GM10266 (cell line): ENCODE results near the gene KMT2D.

ENCODE experiments used
- DNase-seq: peaks from one replicate; pipeline ENCODE4 v3.0.0; 2012; ENCODE audit errors: extremely low spot score
- TF ChIP-seq, protein P1 (sequence below): IDR thresholded peaks from 2 replicates; pipeline ENCODE4 v1.5.1; 2012; ENCODE audit warnings: mild to moderate bottlenecking, low read depth; ENCODE audit not compliant: control insufficient read depth, insufficient read depth; ENCODE audit errors: missing control alignments

The KMT2D gene, protein sequence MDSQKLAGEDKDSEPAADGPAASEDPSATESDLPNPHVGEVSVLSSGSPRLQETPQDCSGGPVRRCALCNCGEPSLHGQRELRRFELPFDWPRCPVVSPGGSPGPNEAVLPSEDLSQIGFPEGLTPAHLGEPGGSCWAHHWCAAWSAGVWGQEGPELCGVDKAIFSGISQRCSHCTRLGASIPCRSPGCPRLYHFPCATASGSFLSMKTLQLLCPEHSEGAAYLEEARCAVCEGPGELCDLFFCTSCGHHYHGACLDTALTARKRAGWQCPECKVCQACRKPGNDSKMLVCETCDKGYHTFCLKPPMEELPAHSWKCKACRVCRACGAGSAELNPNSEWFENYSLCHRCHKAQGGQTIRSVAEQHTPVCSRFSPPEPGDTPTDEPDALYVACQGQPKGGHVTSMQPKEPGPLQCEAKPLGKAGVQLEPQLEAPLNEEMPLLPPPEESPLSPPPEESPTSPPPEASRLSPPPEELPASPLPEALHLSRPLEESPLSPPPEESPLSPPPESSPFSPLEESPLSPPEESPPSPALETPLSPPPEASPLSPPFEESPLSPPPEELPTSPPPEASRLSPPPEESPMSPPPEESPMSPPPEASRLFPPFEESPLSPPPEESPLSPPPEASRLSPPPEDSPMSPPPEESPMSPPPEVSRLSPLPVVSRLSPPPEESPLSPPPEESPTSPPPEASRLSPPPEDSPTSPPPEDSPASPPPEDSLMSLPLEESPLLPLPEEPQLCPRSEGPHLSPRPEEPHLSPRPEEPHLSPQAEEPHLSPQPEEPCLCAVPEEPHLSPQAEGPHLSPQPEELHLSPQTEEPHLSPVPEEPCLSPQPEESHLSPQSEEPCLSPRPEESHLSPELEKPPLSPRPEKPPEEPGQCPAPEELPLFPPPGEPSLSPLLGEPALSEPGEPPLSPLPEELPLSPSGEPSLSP (N-terminal part only)

DNA sequence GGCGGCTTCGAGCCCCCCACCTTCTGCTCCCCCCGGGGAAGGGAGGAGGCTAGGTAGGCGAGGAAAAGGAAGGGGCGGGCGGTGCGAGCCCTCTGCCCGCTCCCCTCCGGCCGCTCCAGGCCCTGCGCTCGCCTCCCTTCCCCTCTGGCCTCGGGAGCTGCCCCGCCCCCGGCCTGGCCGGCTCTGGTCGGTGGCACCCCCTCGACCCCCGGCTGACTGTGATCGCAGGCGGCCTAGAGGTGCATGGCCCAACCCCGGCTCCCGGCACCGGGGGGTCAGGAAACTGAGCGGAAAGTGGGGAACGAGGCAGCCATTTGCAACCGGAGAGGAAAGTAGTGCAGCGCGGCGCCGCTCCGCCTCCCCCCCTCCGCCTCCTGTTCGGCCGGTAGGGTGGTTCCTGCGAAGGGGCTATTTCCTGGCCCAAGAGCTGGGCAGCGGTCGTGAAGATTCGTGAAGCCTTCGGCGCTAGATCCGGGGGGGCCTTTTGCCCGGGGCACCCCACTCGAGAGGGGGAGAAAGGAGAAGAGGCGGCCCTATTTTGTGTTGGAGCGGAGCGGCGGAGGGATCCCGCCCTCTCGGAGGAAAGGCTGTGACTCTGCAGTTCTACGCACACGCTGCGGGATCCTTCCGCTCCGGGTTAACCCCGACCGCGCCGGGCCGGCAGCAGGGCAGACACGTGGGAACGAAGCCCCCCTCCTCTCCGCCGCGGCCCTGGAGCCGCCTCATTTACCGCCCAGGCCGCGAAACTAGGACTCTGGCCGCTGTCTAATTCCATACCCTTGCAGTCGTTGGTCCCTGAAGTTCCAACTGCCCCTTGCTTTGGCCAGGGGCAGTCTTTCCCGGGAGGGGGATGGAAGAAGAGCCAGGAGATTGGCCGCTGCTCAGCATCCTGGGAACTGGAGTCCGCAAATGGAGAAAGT, at the start of gene KMT2D:
Gene KMT2D, minus strand, starts transcription at position 558 of the 920 bp plus-strand sequence. CDS start 5,470 bp downstream, outside the sequence.
- TF ChIP-seq, protein P1, sequence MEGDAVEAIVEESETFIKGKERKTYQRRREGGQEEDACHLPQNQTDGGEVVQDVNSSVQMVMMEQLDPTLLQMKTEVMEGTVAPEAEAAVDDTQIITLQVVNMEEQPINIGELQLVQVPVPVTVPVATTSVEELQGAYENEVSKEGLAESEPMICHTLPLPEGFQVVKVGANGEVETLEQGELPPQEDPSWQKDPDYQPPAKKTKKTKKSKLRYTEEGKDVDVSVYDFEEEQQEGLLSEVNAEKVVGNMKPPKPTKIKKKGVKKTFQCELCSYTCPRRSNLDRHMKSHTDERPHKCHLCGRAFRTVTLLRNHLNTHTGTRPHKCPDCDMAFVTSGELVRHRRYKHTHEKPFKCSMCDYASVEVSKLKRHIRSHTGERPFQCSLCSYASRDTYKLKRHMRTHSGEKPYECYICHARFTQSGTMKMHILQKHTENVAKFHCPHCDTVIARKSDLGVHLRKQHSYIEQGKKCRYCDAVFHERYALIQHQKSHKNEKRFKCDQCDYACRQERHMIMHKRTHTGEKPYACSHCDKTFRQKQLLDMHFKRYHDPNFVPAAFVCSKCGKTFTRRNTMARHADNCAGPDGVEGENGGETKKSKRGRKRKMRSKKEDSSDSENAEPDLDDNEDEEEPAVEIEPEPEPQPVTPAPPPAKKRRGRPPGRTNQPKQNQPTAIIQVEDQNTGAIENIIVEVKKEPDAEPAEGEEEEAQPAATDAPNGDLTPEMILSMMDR: no peak
- DNase-seq: peak; percentile 94

DNA sequence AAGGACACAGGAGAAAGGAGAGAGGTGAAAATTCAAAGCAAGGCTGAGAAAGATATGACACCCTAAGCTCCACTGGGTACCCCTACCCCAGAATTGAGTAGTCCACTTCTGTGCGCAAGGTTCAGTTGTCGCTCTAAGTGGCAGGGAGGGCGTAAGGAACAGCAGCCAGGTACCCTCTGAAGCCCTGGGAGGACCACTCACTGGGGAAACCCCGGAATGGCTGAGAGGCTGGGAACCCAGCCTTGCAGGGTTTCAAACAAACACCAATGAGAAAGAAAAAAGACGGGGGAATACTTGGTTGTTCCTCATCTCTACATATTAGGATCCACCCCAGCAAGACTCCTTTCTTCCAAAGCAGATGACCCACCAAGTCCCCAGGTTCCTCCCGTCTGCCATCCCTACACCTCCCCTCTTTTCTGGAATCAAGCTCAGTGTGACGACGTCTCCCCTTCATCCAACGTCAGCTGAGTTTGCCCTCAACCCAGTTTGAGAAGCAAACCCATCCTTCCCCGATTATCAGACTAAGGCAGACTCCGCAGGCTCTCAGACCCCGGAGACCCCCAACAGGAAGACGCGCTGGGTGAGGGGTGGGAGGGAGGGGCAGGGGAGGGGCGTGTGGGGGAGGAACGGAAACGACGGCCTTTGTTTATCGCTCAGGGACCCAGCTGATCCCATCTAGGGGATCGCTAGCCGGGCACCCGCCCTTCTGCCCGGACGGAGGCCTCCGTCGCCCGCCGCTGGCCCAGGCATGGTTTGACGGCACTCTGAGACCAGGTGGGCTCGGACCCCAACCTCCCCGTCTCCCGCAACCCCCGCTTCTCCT, 49.3 kb upstream of the KMT2D start:
- TF ChIP-seq, protein P1: no peak
- no peak for DNase-seq

DNA sequence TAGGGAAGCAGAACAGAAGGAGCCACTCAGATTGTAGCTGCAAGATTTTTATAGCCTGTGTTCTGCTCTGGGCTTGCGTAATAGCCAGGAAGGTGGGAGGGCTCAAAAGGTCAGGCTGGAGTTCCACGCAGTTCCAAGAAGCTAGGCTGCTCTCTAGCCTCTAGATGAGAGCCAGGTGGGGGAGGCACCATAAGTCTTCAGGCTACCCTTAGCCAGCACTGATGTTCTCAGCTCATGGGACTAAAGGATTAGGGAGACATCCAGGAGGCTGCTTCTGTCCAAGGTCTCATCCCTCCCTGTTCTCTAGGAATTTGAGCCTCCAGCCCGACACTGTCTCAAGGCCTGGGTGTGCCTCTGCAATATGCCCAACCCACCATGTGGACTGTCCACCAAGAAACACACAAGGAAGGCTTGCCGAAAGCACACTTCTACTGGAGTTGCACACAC, 48.4 kb upstream of the KMT2D start:
- no peak for DNase-seq
- TF ChIP-seq, protein P1: no peak

DNA sequence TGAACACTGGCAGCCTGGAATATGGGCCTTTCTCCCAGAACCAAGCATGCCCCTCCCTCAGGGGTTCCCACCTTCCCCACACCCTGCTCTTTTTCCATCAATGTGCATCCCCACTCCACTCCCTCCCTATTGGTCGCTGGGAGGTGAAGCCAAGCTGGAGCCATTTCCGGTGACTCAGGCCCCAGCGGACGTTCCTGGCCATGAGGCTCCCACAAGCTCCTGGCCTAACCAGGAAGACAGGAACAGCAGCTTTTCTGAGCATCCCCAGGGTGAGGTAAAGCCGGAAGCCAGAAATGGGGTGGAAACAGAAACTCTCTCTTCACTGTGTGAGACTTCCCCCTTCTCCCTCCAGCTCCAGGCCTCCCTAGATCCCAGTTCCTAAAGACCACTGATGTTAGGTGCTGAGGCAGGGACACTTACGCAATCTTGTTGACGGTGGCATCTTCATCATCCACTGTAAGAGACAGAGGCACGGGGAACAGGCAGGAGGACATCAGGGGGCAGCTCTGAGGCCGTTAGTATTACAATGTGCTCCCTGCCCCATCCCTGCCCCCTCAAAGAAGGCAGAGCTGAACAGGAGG, 45.0 kb upstream of the KMT2D start:
- DNase-seq: no peak
- TF ChIP-seq, protein P1: no peak

DNA sequence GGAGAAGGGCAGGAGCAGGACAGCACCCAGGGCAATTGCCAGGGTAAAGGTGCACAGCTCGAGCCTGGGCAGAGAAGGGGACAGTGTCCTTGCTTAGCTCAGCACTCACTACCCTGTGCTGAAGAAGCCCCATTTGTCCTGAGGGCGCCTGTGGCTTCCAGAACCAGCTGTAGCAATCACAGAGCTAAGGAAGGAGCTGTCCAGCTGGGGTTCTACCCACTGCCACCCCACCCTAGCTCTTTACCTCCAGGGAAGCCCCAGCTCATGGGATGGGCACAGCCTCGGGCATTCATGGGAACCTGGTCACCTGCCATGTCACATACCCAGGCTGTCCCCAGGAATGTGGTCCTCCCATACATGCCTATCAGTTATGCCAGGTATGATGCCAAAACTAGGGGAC, 44.2 kb upstream of the KMT2D start:
- TF ChIP-seq, protein P1: no peak
- no peak for DNase-seq
